Neuron (in vitro differentiated cells): ENCODE measurements around the gene KRTAP2-3.
"Not testable (repeated sequence)": the region's sequence is repeated elsewhere in the genome, so short reads cannot be mapped to it uniquely, and the experiment has no call there.

ENCODE experiments used
- H2AFZ ChIP-seq: one replicate; pipeline ENCODE4 v1.6.1; 2013; ENCODE audit warnings: low read depth, mild to moderate bottlenecking, inconsistent platforms, low read length, moderate library complexity
- H3K27me3 ChIP-seq: one replicate; pipeline ENCODE4 v1.6.1; 2013; ENCODE audit warnings: low read length; ENCODE audit not compliant: insufficient read depth
- H3K36me3 ChIP-seq: one replicate; pipeline ENCODE4 v1.6.1; 2013; ENCODE audit warnings: low read length; ENCODE audit not compliant: insufficient read depth
- H3K4me1 ChIP-seq: one replicate; pipeline ENCODE4 v1.6.1; 2013; ENCODE audit warnings: low read length; ENCODE audit not compliant: insufficient read depth
- H3K4me3 ChIP-seq: 2 replicates; pipeline ENCODE4 v1.5.1; 2013; ENCODE audit warnings: mild to moderate bottlenecking, low read length, moderate library complexity
- H3K9me3 ChIP-seq: one replicate; pipeline ENCODE4 v1.6.1; 2013; ENCODE audit warnings: low read length

Gene KRTAP2-3, protein sequence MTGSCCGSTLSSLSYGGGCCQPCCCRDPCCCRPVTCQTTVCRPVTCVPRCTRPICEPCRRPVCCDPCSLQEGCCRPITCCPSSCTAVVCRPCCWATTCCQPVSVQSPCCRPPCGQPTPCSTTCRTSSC

DNA sequence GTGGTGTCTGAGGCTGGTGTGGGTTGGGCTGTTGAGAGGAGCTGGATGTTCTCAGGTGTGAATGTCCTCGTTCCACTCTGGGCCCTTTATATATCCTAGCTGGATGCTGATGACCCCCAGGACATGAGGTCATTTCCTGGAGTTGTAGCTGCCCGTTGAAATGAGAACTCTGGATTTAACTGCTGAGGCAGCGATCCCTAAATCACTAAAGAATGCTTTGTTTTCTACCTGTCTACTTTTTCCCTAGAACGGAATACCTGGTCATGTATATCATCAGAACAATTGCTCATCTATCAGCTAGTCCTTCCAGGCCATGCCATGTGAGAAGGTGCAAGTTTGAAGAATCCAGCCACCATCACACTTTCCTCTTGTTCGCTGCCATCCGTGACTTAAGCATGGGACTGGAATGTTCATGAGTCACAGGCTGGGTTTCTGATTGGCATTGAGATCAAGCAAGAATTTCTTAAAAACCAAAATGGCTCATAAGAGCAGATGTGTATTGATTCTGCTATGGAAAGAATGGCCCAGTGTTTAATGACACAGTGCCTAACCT, at the start of gene KRTAP2-3:
Gene KRTAP2-3 (minus strand): TSS at position 63 of the 553 bp plus-strand sequence. CDS start 64 bp downstream, outside the sequence.
- Histone ChIP-seq H3K4me1 (no peaks in the 10 kb centered on the region), H3K36me3 (no peaks in the 10 kb centered on the region), H3K4me3 (no peak within 1 kb of the TSS), H3K27me3 (no peaks in the 10 kb centered on the region), H2AFZ (no peak within 1 kb of the TSS), H3K9me3 (no peaks in the 10 kb centered on the region)

DNA sequence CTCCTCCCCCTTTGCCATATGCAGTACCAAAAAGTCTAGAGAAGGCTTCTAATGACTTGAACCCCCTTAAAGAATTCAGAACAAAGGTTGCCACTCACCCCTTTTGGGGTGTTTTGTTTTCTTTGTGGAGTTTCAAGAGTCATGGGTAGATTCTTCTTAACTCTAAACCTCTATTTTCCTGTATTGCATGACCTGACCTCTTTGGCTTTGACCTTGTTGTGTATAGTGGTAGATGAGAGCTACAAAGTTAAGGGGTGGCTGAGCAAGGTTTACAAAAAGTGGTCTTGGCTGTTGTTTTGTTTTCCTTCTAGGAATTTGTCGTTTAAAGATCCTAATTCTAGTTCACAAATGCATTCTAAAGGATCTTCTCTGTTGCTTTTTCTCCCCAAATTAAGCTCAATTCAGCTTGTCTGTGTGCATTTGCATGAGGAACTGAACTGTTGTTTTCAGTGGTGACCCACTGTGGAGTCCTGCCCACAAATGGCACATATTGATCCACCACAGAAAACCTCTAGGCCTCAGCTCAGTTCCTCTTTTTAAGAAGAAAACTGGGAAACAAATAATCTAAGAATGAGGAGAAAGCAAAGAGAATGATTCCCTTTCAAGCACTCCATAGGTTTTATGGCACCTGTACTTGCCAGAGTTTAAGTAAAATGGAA, 48.9 kb upstream of the KRTAP2-3 start:
- not testable (repeated sequence) for H3K9me3 ChIP-seq, H3K4me1 ChIP-seq, H3K27me3 ChIP-seq, H3K4me3 ChIP-seq, H2AFZ ChIP-seq, H3K36me3 ChIP-seq

DNA sequence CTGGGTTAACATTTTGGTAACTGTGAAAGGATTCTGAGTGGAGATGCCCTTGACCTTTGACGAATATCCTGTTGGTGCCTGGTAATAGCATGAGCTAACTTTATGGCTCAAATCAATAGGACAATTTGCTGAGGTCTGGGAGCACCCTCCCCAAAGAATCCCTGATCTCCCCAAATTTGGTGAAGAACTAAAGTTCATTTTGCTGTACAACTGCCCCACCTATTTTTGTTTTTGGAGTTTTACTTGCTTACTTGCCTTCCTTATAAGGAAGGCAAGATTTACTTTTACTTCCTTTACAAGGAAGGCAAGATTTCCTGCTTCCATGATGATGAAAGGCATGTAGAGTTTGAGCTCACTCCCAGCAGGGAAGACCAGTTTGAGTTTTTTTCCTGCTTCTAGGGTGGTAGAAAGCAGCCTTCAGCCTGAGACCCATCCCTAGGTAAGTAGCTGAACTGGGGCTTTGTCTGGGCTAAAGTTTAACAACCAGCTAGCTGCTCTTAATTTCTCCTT, 48.1 kb upstream of the KRTAP2-3 start:
- no peaks in the 10 kb centered on the region for H3K27me3 ChIP-seq
- H2AFZ ChIP-seq, result no peak overlapping the region
- H3K36me3 ChIP-seq, result no peaks in the 10 kb centered on the region
- no peaks in the 10 kb centered on the region for H3K9me3 ChIP-seq
- H3K4me3 ChIP-seq, result no peak overlapping the region
- H3K4me1 ChIP-seq, result no peaks in the 10 kb centered on the region

DNA sequence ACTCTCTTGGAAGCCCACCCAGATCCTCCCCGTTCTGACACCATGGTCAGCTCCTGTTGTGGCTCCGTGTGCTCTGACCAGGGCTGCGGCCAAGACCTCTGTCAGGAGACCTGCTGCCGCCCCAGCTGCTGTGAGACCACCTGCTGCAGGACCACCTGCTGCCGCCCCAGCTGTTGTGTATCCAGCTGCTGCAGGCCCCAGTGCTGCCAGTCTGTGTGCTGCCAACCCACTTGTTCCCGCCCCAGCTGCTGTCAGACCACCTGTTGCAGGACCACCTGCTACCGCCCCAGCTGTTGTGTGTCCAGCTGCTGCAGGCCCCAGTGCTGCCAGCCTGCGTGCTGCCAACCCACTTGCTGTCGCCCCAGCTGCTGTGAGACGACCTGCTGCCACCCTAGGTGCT, 45.4 kb upstream of the KRTAP2-3 start, which contains the start of gene KRTAP4-9:
Gene KRTAP4-9 (plus strand): TSS at position 43 of the 400 bp plus-strand sequence. CDS start 0 bp downstream, at position 43.
- H3K36me3 ChIP-seq, H3K27me3 ChIP-seq, H3K4me1 ChIP-seq, H3K9me3 ChIP-seq, H2AFZ ChIP-seq, H3K4me3 ChIP-seq: not testable (repeated sequence)

DNA sequence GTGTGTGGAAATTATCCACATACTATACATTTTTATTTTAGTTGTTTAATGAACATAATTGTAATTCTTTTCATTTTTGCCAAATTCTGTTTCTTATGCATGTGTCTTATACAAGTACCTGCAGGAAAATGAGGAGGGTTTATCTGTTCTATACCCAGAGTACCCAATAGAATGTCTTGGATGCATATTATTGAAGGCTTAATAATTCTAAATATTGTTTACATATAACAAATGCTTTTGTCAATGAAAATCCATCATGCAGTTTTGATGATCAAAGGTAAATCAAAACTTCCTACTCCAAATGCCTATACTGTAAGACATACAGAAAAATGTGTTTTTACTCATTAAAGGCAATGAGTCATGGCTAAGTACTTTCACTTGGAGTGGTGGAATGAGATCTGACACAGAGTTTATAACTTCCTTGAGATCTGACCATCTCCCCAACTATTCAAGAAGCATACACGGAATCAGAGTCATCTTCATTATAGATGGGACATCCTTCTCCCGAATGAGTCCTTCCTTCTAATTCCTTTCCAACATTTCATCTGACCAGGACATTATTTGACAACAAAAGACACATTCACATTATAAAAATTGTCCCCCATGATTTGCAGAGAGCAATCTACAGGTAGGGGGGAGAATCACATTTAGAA, 44.6 kb upstream of the KRTAP2-3 start:
- not testable (repeated sequence) for H3K27me3 ChIP-seq, H3K4me3 ChIP-seq, H2AFZ ChIP-seq, H3K9me3 ChIP-seq, H3K36me3 ChIP-seq, H3K4me1 ChIP-seq

DNA sequence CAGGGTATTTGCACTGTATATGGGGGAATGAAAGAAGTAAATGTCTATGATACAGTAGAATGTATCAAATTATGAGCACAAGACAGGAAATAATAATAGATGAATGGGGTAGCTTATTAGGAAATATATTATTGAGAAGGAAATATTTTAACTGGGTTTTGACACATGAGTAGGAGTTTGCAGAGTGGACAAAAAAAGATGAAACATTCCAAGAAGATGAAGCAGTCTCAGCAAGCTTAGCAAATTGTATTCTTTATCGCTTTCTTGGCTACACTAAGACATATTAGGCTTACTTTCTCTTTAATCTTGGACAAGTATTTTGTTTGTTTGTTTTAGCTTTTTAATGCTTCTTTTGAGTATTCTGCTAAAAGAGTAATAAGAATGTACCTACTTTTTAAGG, 44.0 kb upstream of the KRTAP2-3 start:
- no peak overlapping the region for H3K4me3 ChIP-seq
- no peaks in the 10 kb centered on the region for H3K36me3 ChIP-seq
- H2AFZ ChIP-seq, result no peak overlapping the region
- H3K4me1 ChIP-seq, result no peaks in the 10 kb centered on the region
- no peaks in the 10 kb centered on the region for H3K27me3 ChIP-seq
- no peaks in the 10 kb centered on the region for H3K9me3 ChIP-seq

DNA sequence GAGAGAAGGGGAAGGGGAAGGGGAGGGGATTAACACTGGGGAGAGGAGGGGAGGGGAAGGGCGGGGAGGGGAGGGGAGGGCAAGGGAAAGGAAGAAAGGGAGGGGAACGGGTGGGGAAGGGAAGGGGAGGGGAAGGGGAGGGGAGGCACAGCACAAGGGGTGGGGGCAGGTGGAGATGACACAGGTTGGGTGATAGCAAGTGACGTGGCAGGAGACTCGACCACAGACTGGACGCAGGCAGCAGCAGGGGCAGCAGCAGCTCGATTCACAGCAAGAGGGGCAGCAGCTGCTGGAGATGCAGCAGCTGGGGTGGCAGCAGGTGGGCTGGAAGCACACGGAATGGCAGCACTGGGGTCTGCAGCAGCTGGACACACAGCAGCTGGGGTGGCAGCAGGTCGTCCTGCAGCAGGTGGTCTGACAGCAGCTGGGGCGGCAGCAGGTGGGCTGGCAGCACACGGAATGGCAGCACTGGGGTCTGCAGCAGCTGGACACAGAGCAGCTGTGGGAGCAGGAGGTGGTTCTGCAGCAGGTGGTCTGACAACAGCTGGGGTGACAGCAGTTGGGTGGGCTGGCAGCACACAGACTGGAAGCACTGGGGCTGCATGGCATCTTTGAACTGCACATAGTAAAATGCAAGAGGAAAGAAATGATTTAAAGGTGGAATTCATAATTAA, 41.8 kb upstream of the KRTAP2-3 start, which contains the start of gene KRTAP4-16:
Gene KRTAP4-16 (minus strand): TSS at position 624 of the 674 bp plus-strand sequence. CDS start 0 bp downstream, at position 624.
- Histone ChIP-seq H2AFZ (no peak within 1 kb of the TSS), H3K4me3 (no peak within 1 kb of the TSS), H3K4me1 (no peaks in the 10 kb centered on the region), H3K9me3 (no peaks in the 10 kb centered on the region), H3K36me3 (no peaks in the 10 kb centered on the region), H3K27me3 (peaks cover 3% of the 10 kb centered on the region)

DNA sequence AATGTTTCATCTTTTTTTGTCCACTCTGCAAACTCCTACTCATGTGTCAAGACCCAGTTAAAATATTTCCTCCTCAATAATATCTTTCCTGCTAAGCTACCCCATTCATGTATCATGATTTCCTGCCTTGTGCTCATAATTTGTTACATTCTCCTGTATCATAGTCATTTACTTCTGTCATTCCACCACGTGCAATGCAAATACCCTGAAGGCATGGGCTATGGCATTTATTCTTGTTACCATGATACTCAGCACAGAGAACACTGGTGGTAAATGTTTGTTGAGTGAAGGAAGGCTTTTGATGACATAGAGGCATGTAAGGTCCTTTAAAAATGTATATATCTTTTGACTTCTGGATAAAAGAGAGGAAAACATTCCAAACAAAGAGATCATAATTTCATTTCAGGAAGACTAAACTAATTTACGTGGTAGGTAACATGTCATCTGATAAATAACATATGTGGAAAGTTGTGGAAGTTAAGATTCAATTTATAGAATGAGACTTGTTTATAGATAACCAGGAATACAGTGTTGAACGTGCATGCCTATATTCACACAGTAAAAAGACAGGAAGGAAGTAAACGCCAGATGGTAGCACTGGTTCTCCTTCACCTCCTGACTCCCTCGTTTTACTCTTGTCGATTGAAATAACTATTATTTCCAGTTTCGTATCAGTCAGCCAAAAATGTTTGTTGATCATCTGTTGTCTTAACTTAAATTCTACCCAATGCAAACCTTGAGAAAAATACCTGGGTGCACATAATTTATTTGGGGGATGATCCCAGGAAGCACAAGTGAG, 40.0 kb upstream of the KRTAP2-3 start:
- not testable (repeated sequence) for H3K4me3 ChIP-seq, H3K4me1 ChIP-seq, H2AFZ ChIP-seq, H3K27me3 ChIP-seq, H3K9me3 ChIP-seq, H3K36me3 ChIP-seq

DNA sequence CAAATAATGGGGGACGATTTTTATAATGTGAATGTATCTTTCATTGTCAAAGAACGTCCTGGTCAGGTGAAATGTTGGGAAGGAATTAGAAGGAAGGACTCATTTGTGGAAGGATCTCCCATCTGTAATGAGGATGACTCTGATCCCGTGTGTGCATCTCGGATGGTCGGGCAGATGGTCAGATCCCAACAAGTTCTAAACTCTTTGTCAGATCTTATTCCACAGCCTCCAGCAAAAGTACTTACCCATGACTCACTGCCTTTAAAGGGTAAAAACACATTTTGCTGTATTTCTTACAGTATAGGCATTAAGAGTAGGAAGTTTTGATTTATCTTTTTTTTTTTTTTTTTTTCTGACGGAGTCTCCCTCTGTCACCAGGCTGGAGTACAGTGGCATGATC, 38.6 kb upstream of the KRTAP2-3 start:
- Histone ChIP-seq H3K4me3 (no peak overlapping the region), H3K9me3 (no peaks in the 10 kb centered on the region), H3K36me3 (no peaks in the 10 kb centered on the region), H3K27me3 (peaks cover 3% of the 10 kb centered on the region), H2AFZ (no peak overlapping the region), H3K4me1 (no peaks in the 10 kb centered on the region)

DNA sequence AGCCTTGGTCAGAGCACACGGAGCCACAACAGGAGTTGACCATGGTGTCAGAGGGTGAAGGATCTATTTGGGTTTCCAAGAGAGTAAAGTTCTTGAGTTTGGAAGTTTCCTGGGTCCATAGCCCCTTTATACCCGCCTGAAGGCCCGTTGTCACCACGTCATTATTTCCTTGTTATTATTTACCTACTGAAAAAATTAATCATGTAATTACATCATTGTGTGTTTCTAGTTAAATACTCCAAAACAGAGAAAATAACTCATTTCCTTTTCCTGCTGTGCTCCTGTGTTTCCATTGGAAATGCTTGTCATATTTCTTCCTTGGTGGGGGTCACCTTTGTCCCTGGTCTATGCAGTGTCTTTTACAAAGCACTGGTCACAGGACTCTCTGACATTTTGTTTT, 38.1 kb upstream of the KRTAP2-3 start, which contains the start of gene KRTAP4-8:
Gene KRTAP4-8 (minus strand): TSS at position 101 of the 400 bp plus-strand sequence. CDS start 58 bp downstream, at position 43.
- H3K9me3 ChIP-seq, result no peaks in the 10 kb centered on the region
- no peaks in the 10 kb centered on the region for H3K36me3 ChIP-seq
- H3K27me3 ChIP-seq, result peaks cover 3% of the 10 kb centered on the region
- H2AFZ ChIP-seq, result no peak within 1 kb of the TSS
- H3K4me1 ChIP-seq, result no peaks in the 10 kb centered on the region
- H3K4me3 ChIP-seq, result no peak within 1 kb of the TSS

DNA sequence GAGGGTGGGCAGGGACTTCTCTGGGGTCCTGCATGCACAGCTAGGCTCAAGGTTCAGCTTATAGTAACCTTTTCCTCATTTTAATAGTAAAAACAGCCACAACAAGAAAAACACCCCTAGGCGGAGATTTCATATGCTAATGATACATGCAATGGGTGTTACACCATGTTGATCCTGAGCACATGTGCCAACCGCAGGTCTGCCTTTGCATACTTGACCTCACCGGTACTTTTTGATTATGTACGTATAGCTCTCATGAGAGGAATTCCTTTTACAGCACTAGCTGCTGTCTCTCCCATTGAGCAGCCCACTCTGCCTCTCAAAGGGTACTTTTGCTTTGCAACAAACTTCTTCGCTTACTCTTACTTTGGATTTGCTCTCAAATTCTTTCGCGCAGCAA, 36.1 kb upstream of the KRTAP2-3 start:
- peaks cover 3% of the 10 kb centered on the region for H3K27me3 ChIP-seq
- H3K9me3 ChIP-seq, result no peaks in the 10 kb centered on the region
- no peaks in the 10 kb centered on the region for H3K4me1 ChIP-seq
- H3K4me3 ChIP-seq, result no peak overlapping the region
- no peaks in the 10 kb centered on the region for H3K36me3 ChIP-seq
- H2AFZ ChIP-seq, result no peak overlapping the region

DNA sequence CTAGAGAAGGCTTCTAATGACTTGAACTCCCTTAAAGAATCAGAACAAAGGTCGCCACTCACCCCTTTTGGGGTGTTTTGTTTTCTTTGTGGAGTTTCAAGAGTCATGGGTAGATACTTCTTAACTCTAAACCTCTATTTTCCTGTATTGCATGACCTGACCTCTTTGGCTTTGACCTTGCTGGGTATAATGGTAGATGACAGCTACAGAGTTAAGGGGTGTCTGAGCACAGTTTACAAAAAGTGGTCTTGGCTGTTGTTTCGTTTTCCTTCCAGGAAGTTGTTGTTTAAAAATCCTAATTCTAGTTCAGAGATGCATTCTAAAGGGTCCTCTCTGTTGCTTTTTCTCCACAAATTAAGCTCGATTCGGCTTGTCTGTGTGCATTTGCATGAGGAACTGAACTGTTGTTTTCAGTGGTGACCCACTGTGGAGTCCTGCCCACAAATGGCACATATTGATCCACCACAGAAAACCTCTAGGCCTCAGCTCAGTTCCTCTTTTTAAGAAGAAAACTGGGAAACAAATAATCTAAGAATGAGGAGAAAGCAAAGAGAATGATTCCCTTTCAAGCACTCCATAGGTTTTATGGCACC, 28.9 kb upstream of the KRTAP2-3 start:
- H2AFZ ChIP-seq, H3K4me1 ChIP-seq, H3K9me3 ChIP-seq, H3K27me3 ChIP-seq, H3K36me3 ChIP-seq, H3K4me3 ChIP-seq: not testable (repeated sequence)
